Stimulated activated CD4-positive, alpha-beta T cell treated with anti-CD3 and anti-CD28 coated beads, Interleukin-1b, Interleukin-23, amount 100 ng/mL, for 1 hour (primary cell): ENCODE measurements around the gene PLXDC1.

Source experiments
- DNase-seq, 2 donors: peaks; one replicate each; pipeline ENCODE4 v3.0.0-alpha.2; 2020; ENCODE audit warnings: low read depth in 2 of 2

PLXDC1 gene

GRCh38 chr17:39097150-39097519 is 54.3 kb downstream of the PLXDC1 start:
- no peak for DNase-seq

- DNase-seq = no peak
Observed at GRCh38 chr17:39096508-39097149, 54.8 kb downstream of the PLXDC1 start.

GRCh38 chr17:39095309-39095686 is 56.1 kb downstream of the PLXDC1 start:
- no peak for DNase-seq

- DNase-seq = no peak
Observed at GRCh38 chr17:39094607-39095308, 56.7 kb downstream of the PLXDC1 start.

GRCh38 chr17:39092692-39093230 is 58.7 kb downstream of the PLXDC1 start:
- DNase-seq = no peak

- no peak for DNase-seq
Observed at GRCh38 chr17:39090908-39091665, 60.4 kb downstream of the PLXDC1 start.

- no peak for DNase-seq
Observed at GRCh38 chr17:39090400-39090799, 61.0 kb downstream of the PLXDC1 start.

GRCh38 chr17:39084558-39084957 is 66.9 kb downstream of the PLXDC1 start:
- no peak for DNase-seq

GRCh38 chr17:39083270-39083669 is 68.2 kb downstream of the PLXDC1 start:
- no peak for DNase-seq

- no peak for DNase-seq
Observed at GRCh38 chr17:39082482-39082881, 69.0 kb downstream of the PLXDC1 start.

- DNase-seq = no peak
Observed at GRCh38 chr17:39081851-39082250, 69.6 kb downstream of the PLXDC1 start.

- DNase-seq = no peak
Observed at GRCh38 chr17:39080421-39081078, 70.9 kb downstream of the PLXDC1 start.

- DNase-seq = no peak
Observed at GRCh38 chr17:39079836-39080235, 71.6 kb downstream of the PLXDC1 start.

GRCh38 chr17:39077866-39078265 is 73.6 kb downstream of the PLXDC1 start:
- DNase-seq = no peak

- no peak for DNase-seq
Observed at GRCh38 chr17:39077252-39077651, 74.2 kb downstream of the PLXDC1 start.

GRCh38 chr17:39074676-39075075 is 76.8 kb downstream of the PLXDC1 start:
- no peak for DNase-seq

- no peak for DNase-seq
Observed at GRCh38 chr17:39073916-39074315, 77.5 kb downstream of the PLXDC1 start.

- DNase-seq = no peak
Observed at GRCh38 chr17:39073353-39073752, 78.1 kb downstream of the PLXDC1 start.

GRCh38 chr17:39071573-39071972 is 79.9 kb downstream of the PLXDC1 start:
- no peak for DNase-seq

GRCh38 chr17:39069114-39069756 is 82.2 kb downstream of the PLXDC1 start:
- DNase-seq = no peak

- no peak for DNase-seq
Observed at GRCh38 chr17:39064819-39065218, 86.6 kb downstream of the PLXDC1 start.

GRCh38 chr17:39064374-39064773 is 87.1 kb downstream of the PLXDC1 start:
- no peak for DNase-seq
